Natural killer cell (primary cell): ENCODE data around the gene NEURL2. TPM values are rescaled to one million over a fixed set of nuclear protein-coding genes. Genes with fewer than 3 reads are reported as not detected.
A peak's percentile ranks its signal among the peaks of the same experiment; 100 is the strongest.

Experiments
- ATAC-seq, 3 donors: fragments of 150-1000 bp in 2 of 3; fragments of 200-7000 bp in 1 of 3; cut with Tn5 transposase; 1 replicate in 1 of 3; 2 replicates in 2 of 3; pipeline ENCODE4 v1.10.0; 2021; ENCODE audit warnings: mild to moderate bottlenecking in 2 of 3, moderate library complexity in 2 of 3
- DNase-seq, 2 donors: peaks; one replicate each; pipeline versions ENCODE4 v3.0.0 to v3.0.0-alpha.2; 2013 to 2021; ENCODE audit warnings: mixed read lengths in 1 of 2
- H3K27ac ChIP-seq: one replicate; pipeline ENCODE4 v1.5.1; 2013; ENCODE audit warnings: mild to moderate bottlenecking, low read length
- H3K27me3 ChIP-seq: one replicate; pipeline ENCODE4 v1.6.1; 2013; ENCODE audit warnings: low read length; ENCODE audit not compliant: control insufficient read depth, insufficient read depth
- H3K36me3 ChIP-seq: one replicate; pipeline ENCODE4 v1.6.1; 2013; ENCODE audit warnings: low read length; ENCODE audit not compliant: control insufficient read depth, insufficient read depth
- H3K4me1 ChIP-seq: one replicate; pipeline ENCODE4 v1.6.1; 2013; ENCODE audit warnings: low read length; ENCODE audit not compliant: control insufficient read depth, insufficient read depth
- H3K4me3 ChIP-seq: one replicate; pipeline ENCODE4 v1.5.1; 2013; ENCODE audit warnings: low read length
- H3K9me3 ChIP-seq: one replicate; pipeline ENCODE4 v1.6.1; 2013; ENCODE audit warnings: low read length; ENCODE audit not compliant: control insufficient read depth, insufficient read depth
- H3K27ac Mint-ChIP-seq, 2 donors: one replicate each; pipeline ENCODE4 v1.8.0; 2022; ENCODE audit warnings: mild to moderate bottlenecking in 2 of 2, mixed read lengths in 2 of 2, moderate library complexity in 1 of 2
- H3K27me3 Mint-ChIP-seq, 2 donors: one replicate each; pipeline ENCODE4 v1.8.0; 2022; ENCODE audit warnings: low read depth in 2 of 2, mixed read lengths in 2 of 2
- H3K36me3 Mint-ChIP-seq: one replicate; pipeline ENCODE4 v1.8.0; 2022; ENCODE audit warnings: mixed read lengths
- H3K4me1 Mint-ChIP-seq, 2 donors: one replicate each; pipeline ENCODE4 v1.8.0; 2022; ENCODE audit warnings: mixed read lengths in 2 of 2
- H3K4me3 Mint-ChIP-seq: one replicate; pipeline ENCODE4 v1.8.0; 2022; ENCODE audit warnings: mild to moderate bottlenecking, moderate library complexity, mixed read lengths
- H3K9me3 Mint-ChIP-seq, 2 donors: one replicate each; pipeline ENCODE4 v1.8.0; 2022; ENCODE audit warnings: mixed read lengths in 2 of 2
- WGBS: methylation state at CpG from one replicate; pipeline ENCODE4 v1.1.7; 2013; ENCODE audit warnings: missing lambda C conversion rate; ENCODE audit not compliant: insufficient coverage; 5-methylcytosine and 5-hydroxymethylcytosine counted together
- intact Hi-C: fragments of 100-400 bp; cut with micrococcal nuclease; formaldehyde crosslinking; loops from one replicate; pipeline ENCODE4 v1.14.2; 2022
- total RNA-seq, 4 donors: library from RNA; stranded (reverse); fragments of 120-200 nt in 1 of 4; gene quantifications; one replicate each; pipeline versions ENCODE4 v1.2.3 to v1.2.4, GENCODE V29; 2013 to 2022
- TF ChIP-seq, protein P1 (sequence below): fragments of 200-600 bp; IDR thresholded peaks from one replicate; pipeline ENCODE4 v1.8.0; 2022; ENCODE audit warnings: antibody characterized with exemption

The NEURL2 gene
- total RNA-seq, 3 donors from 2014 or later (not counting 1 experiment from before 2014, with no cell fraction given) = 0.89 to 1.4 (median 1.4) TPM

DNA sequence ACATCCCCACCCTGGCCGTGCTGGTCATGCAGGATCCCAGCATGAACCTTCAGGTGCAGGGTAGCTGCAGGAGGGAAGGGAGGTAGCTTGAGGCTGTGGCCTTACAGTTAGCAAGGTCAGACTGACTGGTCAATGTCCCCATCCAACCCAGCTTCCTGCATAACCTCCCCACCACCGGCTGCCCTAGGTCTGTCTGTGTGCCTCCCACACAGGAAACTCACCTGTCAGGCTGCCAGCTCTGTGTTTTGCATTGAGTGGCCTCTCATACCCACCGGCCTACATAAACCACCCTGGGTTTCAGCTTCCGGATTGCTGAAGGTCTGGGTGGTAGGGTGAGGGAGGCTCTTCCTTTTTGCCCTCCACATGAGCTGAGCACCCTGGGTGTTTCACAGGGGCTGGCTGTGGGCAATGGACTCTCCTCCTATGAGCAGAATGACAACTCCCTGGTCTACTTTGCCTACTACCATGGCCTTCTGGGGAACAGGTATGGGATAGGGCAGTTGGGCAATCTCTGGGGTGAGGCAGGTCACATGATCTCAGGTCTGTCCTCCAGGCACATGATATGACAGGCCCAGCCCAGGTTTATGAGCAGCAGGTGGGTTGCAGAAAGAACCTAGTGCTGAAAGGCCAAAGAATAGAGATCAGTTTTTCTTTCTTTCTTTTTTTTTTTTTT, 2.0 kb upstream of the NEURL2 start:
- WGBS = 51% methylated on average over 3 of the region's 4 CpGs
- Histone ChIP-seq H3K27me3 (no peaks in the 10 kb centered on the region), H3K27ac (peak overlapping the region; percentile 6), H3K4me1 (peaks cover 38% of the 10 kb centered on the region), H3K36me3 (peaks cover 16% of the 10 kb centered on the region), H3K4me3 (no peak overlapping the region), H3K9me3 (no peaks in the 10 kb centered on the region)
- Mint-ChIP-seq H3K4me3 (peak overlapping the region; percentile 79), H3K4me1 (peaks cover 5 to 24% of the 10 kb centered on the region in 2 donors), H3K9me3 (no peaks in the 10 kb centered on the region), H3K36me3 (no peaks in the 10 kb centered on the region), H3K27ac (peak overlapping the region; percentile 57 to 88), H3K27me3 (no peaks in the 10 kb centered on the region)
- no peak for ATAC-seq
- TF ChIP-seq, protein P1, sequence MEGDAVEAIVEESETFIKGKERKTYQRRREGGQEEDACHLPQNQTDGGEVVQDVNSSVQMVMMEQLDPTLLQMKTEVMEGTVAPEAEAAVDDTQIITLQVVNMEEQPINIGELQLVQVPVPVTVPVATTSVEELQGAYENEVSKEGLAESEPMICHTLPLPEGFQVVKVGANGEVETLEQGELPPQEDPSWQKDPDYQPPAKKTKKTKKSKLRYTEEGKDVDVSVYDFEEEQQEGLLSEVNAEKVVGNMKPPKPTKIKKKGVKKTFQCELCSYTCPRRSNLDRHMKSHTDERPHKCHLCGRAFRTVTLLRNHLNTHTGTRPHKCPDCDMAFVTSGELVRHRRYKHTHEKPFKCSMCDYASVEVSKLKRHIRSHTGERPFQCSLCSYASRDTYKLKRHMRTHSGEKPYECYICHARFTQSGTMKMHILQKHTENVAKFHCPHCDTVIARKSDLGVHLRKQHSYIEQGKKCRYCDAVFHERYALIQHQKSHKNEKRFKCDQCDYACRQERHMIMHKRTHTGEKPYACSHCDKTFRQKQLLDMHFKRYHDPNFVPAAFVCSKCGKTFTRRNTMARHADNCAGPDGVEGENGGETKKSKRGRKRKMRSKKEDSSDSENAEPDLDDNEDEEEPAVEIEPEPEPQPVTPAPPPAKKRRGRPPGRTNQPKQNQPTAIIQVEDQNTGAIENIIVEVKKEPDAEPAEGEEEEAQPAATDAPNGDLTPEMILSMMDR = no peak
- intact Hi-C loops = no loop called here
- DNase-seq = peak in 1 of 2 donors; percentile 39

DNA sequence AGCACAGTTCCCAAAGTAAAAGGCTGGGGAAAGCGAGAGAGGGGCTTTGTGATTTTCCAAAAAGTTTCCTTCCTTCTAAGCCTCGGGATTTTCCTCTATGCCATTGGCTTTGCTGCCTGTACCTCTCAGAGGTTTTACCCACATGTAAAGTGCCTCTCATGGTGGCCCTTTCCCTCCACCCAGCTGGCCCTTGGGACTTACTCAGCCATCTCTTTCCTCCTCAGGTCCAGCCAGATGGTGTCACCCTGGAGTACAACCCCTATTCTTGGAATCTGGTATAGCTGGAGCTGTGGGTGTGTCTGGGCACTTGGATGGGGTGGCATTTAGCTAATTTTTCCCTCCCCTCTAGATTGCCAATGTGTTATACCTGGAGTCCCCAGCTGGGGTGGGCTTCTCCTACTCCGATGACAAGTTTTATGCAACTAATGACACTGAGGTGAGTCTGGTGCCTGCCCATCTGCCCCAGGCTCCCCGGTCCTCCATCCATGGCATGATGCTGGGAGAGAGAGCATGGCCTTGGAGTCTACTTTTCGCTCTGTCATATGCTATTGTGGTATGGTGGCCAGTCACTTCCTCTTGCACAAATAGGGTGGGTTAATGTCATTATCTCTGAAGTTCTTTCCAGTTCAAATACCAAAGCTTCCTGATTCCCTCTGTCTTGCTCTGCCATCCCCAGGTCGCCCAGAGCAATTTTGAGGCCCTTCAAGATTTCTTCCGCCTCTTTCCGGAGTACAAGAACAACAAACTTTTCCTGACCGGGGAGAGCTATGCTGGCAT, 1.2 kb upstream of the NEURL2 start:
- ATAC-seq (peak in 1 of 3 donors; percentile 31), DNase-seq (no peak)
- no peaks in the 10 kb centered on the region for H3K27me3 ChIP-seq
- H3K36me3 ChIP-seq = peaks cover 16% of the 10 kb centered on the region
- no peak overlapping the region for H3K27ac ChIP-seq
- Mint-ChIP-seq H3K9me3 (no peaks in the 10 kb centered on the region), H3K36me3 (no peaks in the 10 kb centered on the region), H3K4me1 (peaks cover 5 to 24% of the 10 kb centered on the region in 2 donors), H3K27ac (peak overlapping the region; percentile 57 to 88), H3K27me3 (no peaks in the 10 kb centered on the region), H3K4me3 (peak overlapping the region; percentile 79)
- H3K4me3 ChIP-seq = peak overlapping the region; percentile 68
- peaks cover 38% of the 10 kb centered on the region for H3K4me1 ChIP-seq
- no peaks in the 10 kb centered on the region for H3K9me3 ChIP-seq
- TF ChIP-seq, protein P1 = no peak
- 86% methylated on average over 8 of the region's 9 CpGs for WGBS
- intact Hi-C loops = no loop called here

DNA sequence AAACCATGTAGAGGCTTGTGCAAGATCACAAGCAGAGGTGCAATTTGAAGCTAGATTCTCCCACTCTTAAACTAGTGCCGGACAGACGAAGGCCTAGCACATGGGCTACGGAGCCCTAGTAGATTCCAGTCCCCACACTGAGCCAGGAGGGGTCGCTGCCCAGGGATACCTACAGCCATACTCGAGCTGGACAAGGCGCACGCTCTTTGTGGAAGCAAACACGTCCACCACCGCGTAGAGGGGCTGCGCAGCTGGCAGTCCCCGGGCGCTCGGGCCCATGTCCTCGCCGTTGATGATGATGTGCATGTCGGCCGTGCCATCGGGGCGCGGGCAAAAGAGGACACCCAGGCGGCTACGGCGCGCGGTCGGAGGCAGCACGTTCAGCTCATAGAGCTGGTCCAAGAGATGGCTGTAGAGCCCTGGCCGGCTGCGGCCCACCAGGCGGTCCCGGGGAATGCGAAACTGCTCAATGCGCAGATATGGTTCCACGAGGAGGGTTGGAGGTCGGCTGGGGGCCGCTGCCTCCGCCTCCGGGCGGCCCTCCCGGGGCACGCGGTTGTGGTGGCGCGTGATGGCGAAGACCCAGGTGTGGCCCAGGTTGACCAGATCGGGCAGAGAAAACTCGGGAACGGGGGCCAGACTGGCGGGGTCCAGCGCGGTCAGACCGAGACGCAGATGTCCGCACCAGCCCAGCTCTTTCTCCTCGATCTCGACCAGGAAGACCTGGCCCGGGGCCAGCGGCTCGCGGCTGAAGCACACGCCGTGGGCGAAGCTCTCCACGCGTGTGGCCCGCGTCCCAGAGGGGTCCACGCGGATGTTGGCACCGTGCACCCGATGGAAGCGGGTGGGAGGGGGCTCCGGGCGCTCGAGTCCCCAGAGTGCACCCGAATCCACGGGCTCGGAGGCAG, 677 bp downstream of the NEURL2 start:
- Histone ChIP-seq H3K27ac (no peak overlapping the region), H3K4me3 (peak overlapping the region; percentile 68), H3K27me3 (no peaks in the 10 kb centered on the region), H3K4me1 (peaks cover 38% of the 10 kb centered on the region), H3K36me3 (peaks cover 10% of the 10 kb centered on the region), H3K9me3 (no peaks in the 10 kb centered on the region)
- H3K36me3 Mint-ChIP-seq = no peaks in the 10 kb centered on the region
- no peaks in the 10 kb centered on the region for H3K9me3 Mint-ChIP-seq
- H3K4me1 Mint-ChIP-seq = peaks cover 5 to 24% of the 10 kb centered on the region in 2 donors
- ATAC-seq (peak; percentile 67 to 75 (median 70)), DNase-seq (peak; percentile 56 to 69)
- H3K27me3 Mint-ChIP-seq = no peaks in the 10 kb centered on the region
- intact Hi-C loops = loop anchor here (1.0 to 2.0 kb wide), 3 partner anchors 20 to 73 kb away; no protein-coding TSS in a partner anchor
- TF ChIP-seq, protein P1 = peak; percentile 67
- H3K4me3 Mint-ChIP-seq = peak overlapping the region; percentile 93
- peak overlapping the region; percentile 51 to 88 for H3K27ac Mint-ChIP-seq
- 4% methylated on average over 79 of the region's 79 CpGs for WGBS
